GM18870 (cell line): Measurements from ENCODE around the gene SLC43A2.
"Not testable (repeated sequence)": the region's sequence is repeated elsewhere in the genome, so short reads cannot be mapped to it uniquely, and the experiment has no call there.

Experiments
- ATAC-seq: cut with Tn5 transposase; IDR thresholded peaks from one replicate; pipeline ENCODE4 v1.9.1; 2021; ENCODE audit warnings: moderate library complexity; ENCODE audit not compliant: unreplicated experiment

The SLC43A2 gene

DNA sequence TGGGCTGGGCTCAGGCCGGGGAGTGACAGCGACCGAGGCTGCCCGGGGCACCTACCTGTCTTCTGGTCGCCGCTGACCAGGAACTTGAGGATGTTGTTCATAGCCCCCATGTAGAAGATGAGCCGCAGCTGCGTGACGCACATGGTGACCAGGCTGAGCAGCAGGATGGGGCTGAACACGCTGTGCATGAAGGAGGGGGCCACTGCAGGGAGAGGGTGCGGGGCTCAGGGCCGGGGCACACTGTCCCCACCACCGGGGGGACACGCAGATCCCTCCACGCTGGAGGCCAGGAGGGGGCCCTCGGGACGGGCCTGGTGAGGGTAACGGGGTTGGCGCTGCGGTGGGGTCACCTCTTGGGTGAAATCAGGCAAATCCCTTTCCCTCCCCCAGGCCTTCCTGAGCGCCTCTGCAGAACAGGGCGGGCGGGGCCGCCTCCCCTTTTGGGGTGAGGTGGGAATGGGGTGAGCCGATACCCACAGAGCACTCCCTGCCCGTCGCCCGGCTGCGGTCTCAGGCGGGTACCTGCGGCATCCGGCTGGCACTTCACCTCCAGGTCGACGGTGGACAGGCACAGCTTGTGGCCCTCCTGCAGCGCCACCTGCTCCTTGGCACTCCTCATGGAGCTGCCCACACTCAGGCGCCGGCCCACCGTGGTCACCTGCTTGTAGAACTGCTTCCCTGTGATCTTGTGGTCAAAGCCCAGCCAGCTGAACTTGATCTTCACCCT lies 37.7 kb downstream of the SLC43A2 start:
- no peak for ATAC-seq

DNA sequence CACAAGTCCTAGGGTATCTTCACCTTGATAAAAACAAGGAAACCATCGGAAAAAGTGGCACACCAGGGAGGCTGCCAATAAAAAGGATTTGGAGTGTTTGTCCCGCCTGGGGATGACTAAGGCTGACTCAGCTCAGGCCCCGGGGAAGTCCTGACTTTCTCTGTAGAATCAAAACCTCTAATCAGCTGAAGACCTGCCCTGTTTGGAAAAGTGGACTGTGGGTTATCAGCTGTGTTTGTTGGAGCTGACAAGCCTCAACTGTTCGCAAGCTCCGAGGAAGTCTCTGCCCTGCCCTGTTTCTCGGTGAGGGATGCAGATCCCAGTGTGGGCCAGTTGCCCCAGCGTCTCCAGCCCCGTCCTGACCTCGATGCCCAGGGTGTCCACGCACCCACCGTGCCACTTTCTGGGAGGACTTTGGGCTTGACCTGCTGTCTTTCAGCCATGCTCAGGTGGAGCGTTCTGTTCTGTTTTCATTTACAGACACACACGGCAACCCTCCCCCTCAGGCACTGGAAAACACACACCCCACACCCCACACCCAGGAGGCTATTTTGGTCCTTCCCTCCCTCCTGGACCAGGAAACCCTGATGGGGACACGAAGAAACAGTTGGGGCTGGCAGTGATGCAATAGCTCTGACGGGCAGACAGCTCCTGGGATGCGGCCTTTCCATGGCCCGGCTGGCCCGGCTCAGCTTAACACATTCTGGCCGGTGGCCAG lies 38.4 kb downstream of the SLC43A2 start:
- ATAC-seq = no peak

DNA sequence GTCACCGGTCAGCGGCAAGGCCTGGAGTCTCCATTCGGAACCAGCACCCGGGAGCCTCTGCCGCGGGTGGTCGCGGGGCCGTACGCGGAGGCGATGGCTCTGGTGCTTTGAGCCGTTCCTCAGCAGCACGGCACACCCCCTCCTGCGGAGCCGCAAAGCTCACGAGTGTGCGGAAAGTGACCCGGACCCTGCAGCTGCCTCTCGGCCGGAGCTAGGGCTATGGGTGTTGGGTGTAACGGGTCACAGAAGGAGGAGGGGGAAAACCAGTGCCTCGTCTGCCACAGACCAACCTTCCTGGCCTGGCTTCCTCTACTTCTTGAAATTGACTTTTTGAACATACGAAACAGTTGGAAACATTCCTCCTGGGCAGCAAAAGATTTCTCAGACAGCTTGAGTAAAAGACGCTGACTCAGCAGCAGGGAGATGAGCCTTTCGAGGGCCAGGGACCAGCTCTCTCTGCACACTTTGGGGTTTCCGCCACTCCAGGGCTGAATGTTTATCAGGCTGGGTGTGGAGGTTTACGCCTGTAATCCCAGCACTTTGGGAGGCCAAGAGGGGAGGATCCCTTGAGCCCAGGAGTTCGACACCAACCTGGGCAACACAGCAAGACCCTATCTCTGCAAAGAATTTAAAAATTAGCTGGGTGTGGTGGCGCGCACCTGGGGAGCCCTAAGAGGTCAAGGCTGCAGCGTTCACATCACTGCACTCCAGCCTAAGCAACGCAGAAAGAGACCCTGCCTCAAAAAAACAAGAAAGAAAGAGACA lies 39.6 kb downstream of the SLC43A2 start:
- no peak for ATAC-seq

DNA sequence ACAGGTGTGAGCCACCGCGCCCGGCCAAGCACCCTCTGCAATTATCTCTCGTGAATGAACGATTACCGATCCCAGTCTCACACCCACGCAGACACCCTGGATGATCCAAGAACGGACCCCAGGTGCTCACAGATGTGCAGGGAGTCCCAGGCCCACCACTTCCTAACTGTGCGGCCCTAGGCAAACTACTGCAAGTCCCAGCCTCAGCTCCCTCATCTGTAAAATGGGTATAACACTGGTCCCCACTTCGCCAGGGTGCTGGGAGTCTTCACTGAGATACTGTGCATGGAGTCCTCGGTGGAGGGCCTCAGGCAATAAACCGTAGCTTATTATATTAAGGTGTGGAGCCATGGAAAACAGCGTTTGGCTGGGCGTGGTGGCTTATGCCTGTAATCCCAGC lies 44.5 kb downstream of the SLC43A2 start:
- ATAC-seq = no peak

DNA sequence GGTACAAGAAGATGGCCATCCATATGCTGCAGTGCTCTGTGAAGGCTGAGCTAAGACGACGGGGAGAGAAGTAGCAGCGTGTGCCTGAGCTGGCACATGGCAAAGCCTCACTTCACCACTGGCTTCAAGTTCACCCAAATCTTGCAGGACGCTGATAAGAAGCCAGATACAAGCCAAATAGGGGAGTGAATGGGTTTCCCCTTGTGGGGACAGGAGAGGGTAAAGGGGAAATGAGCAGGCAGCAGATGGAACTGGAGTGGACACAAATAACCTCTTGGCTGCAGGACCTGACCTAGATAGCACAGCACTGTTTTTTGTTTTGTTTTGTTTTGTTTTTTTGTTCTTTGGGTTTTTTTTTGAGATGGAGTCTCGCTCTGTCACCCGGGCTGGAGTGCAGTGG lies 45.1 kb downstream of the SLC43A2 start:
- no peak for ATAC-seq

DNA sequence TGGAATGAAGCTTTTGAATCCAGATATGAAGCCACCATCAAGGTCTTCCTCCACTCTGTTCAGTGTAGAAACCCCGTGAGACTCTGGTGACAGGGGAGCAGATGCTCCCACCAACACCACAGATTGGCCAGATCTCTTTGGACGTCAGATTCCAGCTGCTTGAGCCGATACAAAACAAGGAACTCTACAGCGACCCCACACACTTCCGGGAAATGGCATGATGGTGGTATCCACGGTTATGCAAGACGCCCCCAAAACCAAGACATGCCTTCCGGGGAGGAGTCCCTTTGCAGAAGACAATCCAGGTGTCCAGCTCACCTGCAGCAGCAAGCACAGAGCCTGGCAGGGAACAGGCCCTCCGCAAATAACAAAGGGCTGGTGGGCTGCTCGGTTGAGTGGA lies 46.3 kb downstream of the SLC43A2 start:
- ATAC-seq = no peak

DNA sequence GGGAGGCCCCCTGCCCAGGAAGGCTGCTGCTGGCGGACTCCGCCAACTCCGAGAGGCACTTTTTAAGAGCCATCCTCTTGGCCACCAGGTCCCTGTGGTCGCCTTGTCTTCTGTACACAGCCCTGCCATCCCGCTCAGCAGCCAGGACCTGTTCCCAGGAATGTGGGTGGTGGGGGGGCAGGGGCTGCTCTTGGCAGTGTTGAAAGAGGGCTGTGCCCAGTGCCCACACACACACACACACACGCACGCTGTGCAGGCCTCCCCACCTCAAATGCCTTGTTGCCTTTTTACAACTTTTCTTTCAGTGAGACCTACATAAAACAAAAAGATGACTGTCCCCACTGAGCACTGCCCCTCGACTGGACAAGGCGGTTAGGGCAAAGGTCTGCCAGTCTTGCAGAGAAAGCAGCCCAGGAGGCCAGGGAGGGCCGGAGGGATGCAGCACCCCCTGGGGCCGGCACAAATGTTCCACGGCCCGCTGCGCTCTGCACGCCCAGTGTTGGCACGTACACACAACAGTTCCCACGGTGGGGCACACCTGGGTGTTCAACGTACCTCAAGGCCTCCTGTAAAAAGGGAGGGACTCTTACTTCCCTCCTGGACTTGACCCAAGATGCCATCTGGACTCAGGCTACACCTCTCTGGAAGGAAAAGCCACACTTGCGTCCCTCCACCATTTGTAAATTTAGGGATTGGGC lies 47.5 kb downstream of the SLC43A2 start:
- no peak for ATAC-seq

DNA sequence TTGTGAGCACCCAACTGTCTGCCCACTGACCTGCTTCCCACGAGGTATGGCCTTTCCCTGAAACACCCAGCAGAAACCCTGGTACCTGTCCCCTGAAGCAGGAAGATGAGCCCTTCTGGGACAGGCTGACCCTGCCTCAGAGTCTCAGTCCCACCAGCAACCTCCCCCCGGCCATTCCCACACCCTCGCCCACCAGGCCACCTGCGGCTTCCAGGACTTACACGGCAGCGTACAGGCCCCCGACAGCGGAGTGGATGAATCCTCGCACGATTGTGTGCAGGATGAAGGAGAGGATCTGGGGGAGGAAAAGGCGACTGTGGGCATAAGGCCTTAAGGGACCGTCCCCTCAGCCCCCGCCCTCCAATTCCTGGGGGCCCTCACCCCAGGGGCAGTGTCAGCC lies 50.6 kb downstream of the SLC43A2 start:
- no peak for ATAC-seq

DNA sequence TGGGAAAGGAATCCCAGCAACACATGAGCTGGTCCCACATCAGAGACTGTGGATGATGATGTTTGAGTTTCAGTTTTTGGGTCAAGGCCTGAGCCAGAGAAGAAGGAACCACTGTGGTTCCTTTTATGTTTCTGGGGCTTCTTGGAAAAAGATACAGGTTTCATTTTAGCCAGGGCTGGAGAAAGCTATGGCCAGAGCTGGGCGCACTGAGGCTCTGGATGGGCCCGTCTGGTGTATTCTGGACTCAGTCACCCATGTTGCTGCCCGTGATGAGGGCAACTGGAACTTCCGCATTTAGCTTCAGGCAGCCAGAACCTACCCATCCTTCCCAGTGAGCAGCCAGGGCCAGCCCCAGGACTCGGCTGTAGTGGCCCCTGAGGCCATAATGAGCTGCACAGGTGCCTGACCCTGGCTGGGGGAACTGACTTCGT lies 51.0 kb downstream of the SLC43A2 start:
- ATAC-seq = no peak

DNA sequence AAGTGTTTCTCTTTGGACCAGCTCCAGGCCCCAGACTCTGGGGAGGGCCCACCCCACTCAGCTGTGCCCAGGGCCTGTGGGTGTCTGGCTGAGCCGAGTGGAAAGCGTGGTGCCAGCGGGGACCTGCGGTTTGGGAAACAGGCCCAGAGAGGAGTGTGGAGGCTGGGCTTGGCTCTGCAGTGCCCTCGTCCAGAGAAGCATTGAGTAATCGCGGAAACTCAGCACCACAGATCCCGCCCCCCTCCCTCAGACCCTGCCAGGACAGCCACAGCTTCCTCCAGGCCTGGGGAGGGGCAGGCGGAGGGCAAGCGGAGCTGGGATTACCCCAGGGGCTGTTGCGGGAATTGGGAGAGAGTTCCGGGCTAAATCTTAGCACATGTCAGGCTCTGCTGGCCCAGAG lies 51.5 kb downstream of the SLC43A2 start:
- ATAC-seq = no peak

DNA sequence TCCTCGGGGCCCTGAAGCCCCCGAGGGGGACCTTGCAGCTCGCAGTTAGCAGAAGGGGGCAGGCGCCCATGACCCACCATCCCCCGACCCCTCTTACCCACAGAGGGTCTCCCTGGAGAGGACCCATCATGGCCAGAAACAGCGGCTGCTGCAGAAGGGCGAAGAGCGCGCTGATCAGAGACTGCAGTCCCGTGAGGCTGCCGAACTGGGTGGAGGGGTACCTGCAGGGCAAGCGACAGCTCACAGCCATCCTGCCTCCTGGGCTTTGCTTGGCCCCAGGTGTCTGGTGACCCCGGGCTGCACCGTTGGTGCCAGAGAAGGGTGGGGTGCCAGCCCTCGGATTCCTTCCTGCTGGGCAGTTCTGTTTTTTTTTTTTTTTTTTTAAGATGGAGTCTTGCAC lies 52.1 kb downstream of the SLC43A2 start:
- ATAC-seq = no peak

DNA sequence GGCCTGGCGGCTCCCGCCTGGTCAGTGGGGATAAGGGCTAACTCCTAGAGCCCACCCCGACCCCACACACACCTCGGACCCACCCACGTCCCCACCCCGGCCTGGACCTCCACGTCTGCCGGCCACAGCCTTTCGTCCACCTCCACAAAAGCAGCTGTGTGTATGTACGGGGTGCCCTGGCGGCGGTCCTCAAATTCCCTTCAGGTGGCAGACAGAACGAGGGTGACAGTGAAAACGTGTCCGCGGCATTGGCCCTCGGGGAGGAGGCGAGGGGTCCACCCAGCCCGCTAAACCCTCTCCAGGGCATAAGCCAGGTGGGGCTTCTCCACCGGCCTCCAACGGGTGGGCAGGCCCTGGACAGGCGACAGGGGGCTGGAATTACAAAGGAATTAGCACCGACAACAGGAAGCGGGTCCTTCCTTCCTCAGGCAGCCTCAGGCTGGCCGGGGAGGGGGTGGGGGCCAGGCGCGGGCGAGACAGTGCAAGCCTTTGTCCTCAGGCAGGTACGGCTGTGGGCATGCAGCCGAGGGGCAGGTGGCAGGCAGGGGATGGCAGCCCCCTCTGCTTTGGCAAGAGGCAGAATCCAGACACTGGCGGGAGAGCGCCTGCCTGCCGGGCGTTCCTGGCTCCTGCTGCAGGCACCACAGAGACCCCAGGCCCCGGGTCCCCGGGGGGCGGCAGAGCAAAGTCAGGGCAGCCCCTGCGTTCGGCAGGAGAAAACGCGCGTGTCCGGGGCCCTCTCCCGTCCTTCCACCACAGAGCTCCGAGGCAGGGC lies 53.8 kb downstream of the SLC43A2 start:
- no peak for ATAC-seq

DNA sequence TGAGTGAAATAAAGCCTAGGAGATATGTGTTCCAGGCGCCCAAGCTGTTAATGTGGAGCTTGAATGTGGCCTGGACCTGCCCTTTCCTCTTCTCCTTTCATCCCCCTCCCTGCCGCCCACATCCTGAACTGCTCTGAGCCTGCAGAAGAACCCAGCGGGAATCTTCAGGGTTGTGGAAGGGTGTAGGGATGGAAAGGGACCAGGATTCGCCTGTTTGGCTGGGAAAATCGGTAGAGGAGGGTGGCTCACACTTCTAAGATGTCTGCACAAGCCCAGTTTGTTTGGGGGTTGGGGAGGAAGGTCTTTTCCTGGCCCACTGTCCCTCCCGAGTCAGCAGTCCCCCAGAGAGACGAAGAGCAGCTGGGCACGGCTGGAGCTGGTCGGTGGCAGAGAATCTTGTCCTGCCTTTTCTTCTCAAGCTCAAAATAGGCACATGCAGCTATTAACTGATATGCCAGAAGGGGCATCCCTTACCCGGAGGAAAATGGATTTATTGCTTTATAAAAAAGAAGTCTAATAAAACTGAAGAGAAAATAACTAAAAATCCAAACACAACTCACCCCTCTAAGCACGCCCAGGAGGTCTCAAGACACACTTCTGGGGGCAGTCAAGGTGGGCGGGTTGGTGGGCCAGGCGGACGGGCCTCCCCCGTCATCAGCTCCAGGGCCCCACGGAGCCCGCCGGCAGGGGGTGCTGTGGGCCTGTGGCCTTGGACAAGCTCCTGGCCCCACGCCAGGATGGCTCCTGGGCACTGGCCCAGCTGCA lies 54.5 kb downstream of the SLC43A2 start:
- ATAC-seq = no peak

DNA sequence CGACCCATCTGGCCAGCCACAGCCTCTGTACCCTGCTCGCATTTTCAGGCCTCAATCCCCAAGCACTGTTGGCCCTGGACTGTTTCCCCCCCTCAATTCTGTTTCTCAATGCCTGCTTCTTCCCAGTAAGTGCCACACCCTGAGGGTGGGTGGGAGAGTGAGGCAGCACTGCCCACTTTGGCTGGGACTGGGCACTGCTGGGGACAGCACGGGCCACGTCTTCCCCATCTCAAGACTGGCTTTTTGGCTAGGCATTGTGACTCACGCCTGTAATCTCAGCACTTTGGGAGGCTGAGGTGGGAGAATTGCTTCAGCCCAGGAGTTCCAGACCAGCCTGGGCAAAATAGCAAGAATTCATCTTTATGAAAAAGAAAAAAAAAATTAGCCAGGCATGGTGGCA lies 56.0 kb downstream of the SLC43A2 start:
- not testable (repeated sequence) for ATAC-seq

DNA sequence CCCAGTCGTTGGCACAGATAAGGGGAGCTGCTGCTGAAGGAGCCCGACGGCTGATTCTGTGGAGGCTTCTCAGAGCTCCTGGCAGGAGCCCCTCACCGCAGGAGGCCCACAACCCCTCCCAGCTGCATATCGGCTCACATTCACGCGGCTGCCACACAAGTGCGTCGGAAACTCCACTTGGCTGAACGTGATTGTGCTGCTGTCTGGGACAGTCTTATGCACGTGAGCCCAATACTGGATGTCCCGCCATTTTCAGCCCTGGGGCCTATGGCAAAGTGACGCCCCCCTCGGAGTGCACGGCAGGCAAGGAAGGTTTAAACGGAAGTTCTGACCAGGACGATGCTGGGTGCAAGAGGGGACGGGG lies 57.3 kb downstream of the SLC43A2 start:
- ATAC-seq = no peak

DNA sequence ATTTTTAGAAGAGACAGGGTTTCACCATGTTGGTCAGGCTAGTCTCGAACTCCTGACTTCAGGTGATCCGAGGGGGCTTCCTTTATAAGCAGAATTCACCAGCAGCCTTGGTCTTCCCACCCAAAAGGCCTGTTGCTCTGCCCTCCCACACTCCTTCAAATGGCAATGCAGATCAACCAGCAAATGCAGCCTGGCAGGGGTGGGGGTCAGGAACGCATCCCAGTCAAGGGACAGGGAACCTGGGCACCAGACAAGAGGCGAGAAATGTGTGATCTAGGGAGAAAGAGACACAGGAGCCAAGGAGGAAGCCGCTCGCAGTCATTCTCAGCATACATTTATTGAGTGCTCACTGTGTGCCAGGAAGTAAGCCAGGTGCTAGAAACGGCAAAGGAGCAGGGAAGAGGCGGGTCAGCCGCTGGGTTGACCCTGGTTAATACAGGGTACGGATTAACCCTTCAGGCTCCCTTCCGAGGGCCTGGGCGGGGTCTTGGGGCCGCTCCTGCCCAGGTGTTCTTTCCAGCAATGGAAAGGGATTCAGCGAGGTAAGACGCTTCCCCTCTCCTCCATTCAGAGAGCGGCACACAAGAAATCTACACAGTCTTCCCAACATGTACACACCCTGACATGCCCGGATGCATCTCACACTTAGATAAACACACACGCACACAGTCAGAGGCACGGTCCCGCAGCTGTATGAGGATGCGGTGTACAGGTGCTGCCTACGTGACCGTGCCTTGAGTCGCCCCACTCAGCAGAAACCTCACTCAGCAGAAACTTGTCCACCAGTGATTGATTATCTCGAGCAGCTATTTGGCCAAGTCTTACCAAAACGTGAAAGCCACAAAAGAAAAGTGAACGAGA lies 59.5 kb downstream of the SLC43A2 start:
- no peak for ATAC-seq

DNA sequence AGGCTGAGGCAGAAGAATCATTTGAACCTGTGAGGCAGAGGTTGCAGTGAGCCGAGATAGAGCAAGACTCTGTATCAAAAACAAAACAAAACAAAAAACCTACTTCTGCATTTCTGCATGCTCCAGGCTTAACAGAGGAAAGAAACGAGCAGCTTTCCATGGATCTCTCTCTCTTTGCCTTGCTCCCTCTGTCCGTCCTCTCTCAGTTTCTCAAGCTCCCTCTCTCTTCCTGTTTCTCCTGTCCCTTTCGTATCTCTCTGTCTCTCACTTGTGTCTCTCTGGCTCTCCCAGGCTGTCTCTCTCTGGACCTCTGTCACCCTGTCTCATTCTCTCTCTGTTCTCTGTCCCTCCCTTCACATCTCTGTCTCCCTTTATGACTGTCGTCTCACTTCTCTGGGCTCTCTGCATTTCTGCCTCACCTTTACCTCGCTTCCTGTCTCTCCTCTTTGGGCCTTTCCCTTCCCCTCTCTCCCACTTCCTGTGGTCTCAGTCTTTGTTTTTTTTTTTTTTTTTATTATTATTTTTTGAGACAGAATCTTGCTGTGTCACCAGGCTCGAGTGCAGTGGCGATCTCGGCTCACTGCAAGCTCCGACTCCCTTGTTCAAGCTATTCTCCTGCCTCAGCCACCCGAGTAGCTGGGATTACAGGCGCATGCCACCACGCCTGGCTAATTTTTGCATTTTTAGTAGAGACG lies 62.0 kb downstream of the SLC43A2 start:
- no peak for ATAC-seq

DNA sequence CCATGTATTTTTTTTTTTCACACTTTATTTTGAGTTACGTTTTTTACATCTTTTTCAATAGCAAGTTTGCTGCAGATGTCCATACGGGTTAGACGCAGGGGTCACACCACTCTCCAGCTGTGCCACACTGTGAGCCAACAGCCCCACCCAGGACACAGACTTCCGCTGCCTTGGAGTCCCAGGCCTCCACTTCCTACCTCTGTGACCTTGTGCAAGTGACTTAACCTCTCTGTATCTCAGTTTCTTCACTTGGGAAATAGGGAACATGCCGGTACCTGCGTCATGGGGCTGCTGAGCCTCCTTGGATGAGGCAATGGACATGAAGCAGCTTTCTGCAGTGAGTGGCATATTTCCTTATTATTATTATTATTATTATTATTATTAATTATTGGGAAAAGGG lies 62.8 kb downstream of the SLC43A2 start:
- no peak for ATAC-seq
